ENCODE data around the gene NXPH4. TPM values are rescaled to one million over a fixed set of nuclear protein-coding genes. Genes with fewer than 3 reads are reported as not detected.

The NXPH4 gene
- total RNA-seq, 1 experiment from 2014 or later = 20.0 TPM

GRCh38 chr12:57216921-57217879 lies 606 bp downstream of the NXPH4 start:
- H3K36me3 ChIP-seq (ENCODE audit: control insufficient read depth in 1 of 2, insufficient read depth in 2 of 2, low read length in 2 of 2) = no peaks in the 10 kb centered on the region
- no peaks in the 10 kb centered on the region for H3K9me2 ChIP-seq (ENCODE audit: insufficient read depth)
- H3K4me3 ChIP-seq (replicated peaks in 1 of 2; ENCODE audit: low read depth in 1 of 2, low read length in 2 of 2) = peak overlapping the region; percentile 53 to 81
- H3K4me1 ChIP-seq (ENCODE audit: control insufficient read depth in 1 of 2, insufficient read depth in 2 of 2, low read length in 2 of 2) = peaks cover 17 to 50% of the 10 kb centered on the region in 2 experiments
- peak overlapping the region; percentile 42; the same call in 1 of the 2 replicates for H3K27ac ChIP-seq (ENCODE audit: low read depth, low read length)
- no peak for DNase-seq (ENCODE audit: low read depth, low spot score)
- TF ChIP-seq EGR1 (IDR thresholded peaks at IDR 0.05; ENCODE audit: low read depth) (no peak), SRF (IDR thresholded peaks at IDR 0.05; ENCODE audit: low read depth) (no peak), CEBPB (IDR thresholded peaks at IDR 0.05; ENCODE audit: low read depth) (no peak), SP1 (IDR thresholded peaks at IDR 0.05; ENCODE audit: low read depth) (no peak), ELF1 (IDR thresholded peaks at IDR 0.05; ENCODE audit: borderline replicate concordance, low read depth) (no peak)
- H3K9me3 ChIP-seq (ENCODE audit: control insufficient read depth in 1 of 2, insufficient read depth in 1 of 2, low read depth in 1 of 2, low read length in 2 of 2) = no peaks in the 10 kb centered on the region
- ChIA-PET CTCF (interaction anchor here (0.6 to 2.3 kb wide), 4 partner anchors 12 to 238 kb away, joined by 3 to 15 read pairs (median 3); partner anchors contain the start of gene INHBE), RAD21 (ENCODE audit: low non-redundant PET in 1 of 2, low total read pairs in 2 of 2, uncharacterized antibody in 2 of 2, unreplicated experiment in 2 of 2) (interaction anchor here in 1 of 2 experiments (1.1 kb wide), 1 partner anchor 26 kb away, joined by 4 read pairs; no protein-coding TSS in a partner anchor), POLR2A (no interaction called here)
- H3K4me2 ChIP-seq (ENCODE audit: low read length) = peak overlapping the region; percentile 97
- H4K20me1 ChIP-seq (ENCODE audit: insufficient read depth) = no peaks in the 10 kb centered on the region
- ATAC-seq = peak; percentile 18
- no peaks in the 10 kb centered on the region for H3K27me3 ChIP-seq (ENCODE audit: insufficient read depth, low read length)
- no TSS peak for BruUV-seq (replicated peaks)
- intact Hi-C loops (cut with micrococcal nuclease) = no loop called here
- H3K9ac ChIP-seq (ENCODE audit: low read length) = peak overlapping the region; percentile 69
- peak overlapping the region; percentile 61 for H2AFZ ChIP-seq (ENCODE audit: low read depth, low read length, poor library complexity, severe bottlenecking)
- H3K79me2 ChIP-seq (ENCODE audit: insufficient read depth, low read length) = no peaks in the 10 kb centered on the region

GRCh38 chr12:57218030-57218853 lies 1.6 kb downstream of the NXPH4 start:
- TSS peak; percentile 36 for BruUV-seq (replicated peaks)
- no peak overlapping the region for H3K27ac ChIP-seq (ENCODE audit: low read depth, low read length)
- DNase-seq (ENCODE audit: low read depth, low spot score) (no peak), ATAC-seq (no peak)
- no peaks in the 10 kb centered on the region for H3K9me3 ChIP-seq (ENCODE audit: control insufficient read depth in 1 of 2, insufficient read depth in 1 of 2, low read depth in 1 of 2, low read length in 2 of 2)
- H3K79me2 ChIP-seq (ENCODE audit: insufficient read depth, low read length) = no peaks in the 10 kb centered on the region
- H3K9ac ChIP-seq (ENCODE audit: low read length) = no peak overlapping the region
- H3K9me2 ChIP-seq (ENCODE audit: insufficient read depth) = no peaks in the 10 kb centered on the region
- H3K4me1 ChIP-seq (ENCODE audit: control insufficient read depth in 1 of 2, insufficient read depth in 2 of 2, low read length in 2 of 2) = peaks cover 15 to 46% of the 10 kb centered on the region in 2 experiments
- H3K4me3 ChIP-seq (replicated peaks in 1 of 2; ENCODE audit: low read depth in 1 of 2, low read length in 2 of 2) = no peak overlapping the region
- H4K20me1 ChIP-seq (ENCODE audit: insufficient read depth) = no peaks in the 10 kb centered on the region
- H3K27me3 ChIP-seq (ENCODE audit: insufficient read depth, low read length) = no peaks in the 10 kb centered on the region
- RAD21 ChIA-PET (ENCODE audit: low non-redundant PET in 1 of 2, low total read pairs in 2 of 2, uncharacterized antibody in 2 of 2, unreplicated experiment in 2 of 2) = no interaction called here
- H2AFZ ChIP-seq (ENCODE audit: low read depth, low read length, poor library complexity, severe bottlenecking) = no peak overlapping the region
- POLR2A ChIA-PET = interaction anchor here (0.9 kb wide), 1 partner anchor 25 kb away, joined by 3 read pairs; no protein-coding TSS in a partner anchor
- intact Hi-C loops (cut with micrococcal nuclease) = no loop called here
- CTCF ChIA-PET = interaction anchor here (2.3 kb wide), 1 partner anchor 25 kb away, joined by 15 read pairs; no protein-coding TSS in a partner anchor
- no peaks in the 10 kb centered on the region for H3K36me3 ChIP-seq (ENCODE audit: control insufficient read depth in 1 of 2, insufficient read depth in 2 of 2, low read length in 2 of 2)
- peak overlapping the region; percentile 97 for H3K4me2 ChIP-seq (ENCODE audit: low read length)
- TF ChIP-seq CEBPB (IDR thresholded peaks at IDR 0.05; ENCODE audit: low read depth) = no peak
- no peak for TF ChIP-seq ELF1 (IDR thresholded peaks at IDR 0.05; ENCODE audit: borderline replicate concordance, low read depth)
- TF ChIP-seq YY1 (IDR thresholded peaks at IDR 0.05; ENCODE audit: extremely low read depth, insufficient replicate concordance, low read depth, low read length) = no peak
- no peak for TF ChIP-seq EGR1 (IDR thresholded peaks at IDR 0.05; ENCODE audit: low read depth)
- no peak for TF ChIP-seq CTCF (IDR thresholded peaks at IDR 0.05 in 2 of 3, conservative IDR thresholded peaks at IDR 0.05 in 1 of 3; ENCODE audit: borderline replicate concordance in 1 of 3, insufficient read depth in 1 of 3, low read depth in 2 of 3, low read length in 2 of 3)
- no peak for TF ChIP-seq RAD21 (IDR thresholded peaks at IDR 0.05; ENCODE audit: low read depth)
- TF ChIP-seq EZH2 (IDR thresholded peaks at IDR 0.05) = no peak
- no peak for TF ChIP-seq ZNF274 (IDR thresholded peaks at IDR 0.05; ENCODE audit: low read depth, low read length)
- TF ChIP-seq ATF3 (IDR thresholded peaks at IDR 0.05) = no peak

Measured in HCT116 (cell line).